Neural cell (in vitro differentiated cells): ENCODE results near the gene UBR2. TPM values are rescaled to one million over a fixed set of nuclear protein-coding genes. Genes with fewer than 3 reads are reported as not detected.

Source experiments
- H2AFZ ChIP-seq: fragments of 200-600, 300-800 bp; sonication (generic), shearing (Covaris generic); 2 replicates; pipeline ENCODE4 v1.6.0; 2014; ENCODE audit warnings: low read depth, mild to moderate bottlenecking, antibody characterized with exemption, low read length, moderate library complexity
- H3F3A ChIP-seq: fragments of 200-600 bp; shearing (Covaris generic); 2 replicates; pipeline ENCODE4 v1.6.1; 2016; ENCODE audit warnings: mild to moderate bottlenecking, moderate library complexity, mixed read lengths, antibody characterized with exemption, low read length; ENCODE audit not compliant: insufficient read depth, poor library complexity, severe bottlenecking
- H3K27ac ChIP-seq: fragments of 200-600, 300-800 bp; sonication (generic), shearing (Covaris generic); 2 replicates; pipeline ENCODE4 v1.5.1; 2014; ENCODE audit warnings: mild to moderate bottlenecking, low read length, moderate library complexity
- H3K27me3 ChIP-seq: fragments of 300-800, 200-600 bp; sonication (generic), shearing (Covaris generic); 2 replicates; pipeline ENCODE4 v1.6.0; 2014; ENCODE audit warnings: mild to moderate bottlenecking, low read depth, low read length, moderate library complexity; ENCODE audit not compliant: insufficient read depth
- H3K36me3 ChIP-seq: fragments of 300-800, 200-600 bp; sonication (generic), shearing (Covaris generic); 2 replicates; pipeline ENCODE4 v1.5.1; 2014; ENCODE audit warnings: mild to moderate bottlenecking, antibody characterized with exemption, low read length, moderate library complexity; ENCODE audit not compliant: insufficient read depth
- H3K4me2 ChIP-seq: fragments of 300-800, 200-600 bp; sonication (generic), shearing (Covaris generic); 2 replicates; pipeline ENCODE4 v1.6.0; 2014; ENCODE audit warnings: mild to moderate bottlenecking, low read length
- H3K4me3 ChIP-seq: fragments of 300-800, 200-600 bp; sonication (generic), shearing (Covaris generic); 2 replicates; pipeline ENCODE4 v1.5.1; 2014; ENCODE audit warnings: mild to moderate bottlenecking, low read length, moderate library complexity
- H3K79me2 ChIP-seq: fragments of 200-600 bp; shearing (Covaris generic); replicated peaks from 2 replicates; pipeline ENCODE4 v1.6.0; 2014; ENCODE audit warnings: mild to moderate bottlenecking, low read length, moderate library complexity; ENCODE audit not compliant: insufficient read depth
- H3K9ac ChIP-seq: fragments of 300-800, 200-600 bp; sonication (generic), shearing (Covaris generic); 2 replicates; pipeline ENCODE4 v1.6.1; 2016; ENCODE audit warnings: mild to moderate bottlenecking, low read length, mixed read lengths
- H3K9me2 ChIP-seq: fragments of 200-600 bp; shearing (Covaris generic); 2 replicates; pipeline ENCODE4 v1.6.1; 2016; ENCODE audit warnings: mild to moderate bottlenecking, low read length, mixed read lengths; ENCODE audit not compliant: insufficient read depth
- H3K9me3 ChIP-seq: fragments of 200-600, 300-800 bp; sonication (generic), shearing (Covaris generic); 2 replicates; pipeline ENCODE4 v1.6.1; 2016; ENCODE audit warnings: mild to moderate bottlenecking, mixed run types, low read length, moderate library complexity, mixed read lengths
- H4K20me1 ChIP-seq: fragments of 200-600 bp; shearing (Covaris generic); 2 replicates; pipeline ENCODE4 v1.6.1; 2016; ENCODE audit warnings: mild to moderate bottlenecking, mixed run types; ENCODE audit not compliant: insufficient read depth
- EP300 ChIP-seq: fragments of 450-650 bp; conservative IDR thresholded peaks from 2 replicates; pipeline ENCODE4 v1.6.1; 2014; ENCODE audit warnings: antibody characterized with exemption, mild to moderate bottlenecking, moderate library complexity; ENCODE audit not compliant: poor library complexity, severe bottlenecking
- EZH2 ChIP-seq: fragments of 200-600, 300-800 bp; shearing (Covaris generic), sonication (generic); IDR thresholded peaks from 2 replicates; pipeline ENCODE4 v1.6.1; 2014; ENCODE audit warnings: antibody characterized with exemption, low read length, borderline replicate concordance, mild to moderate bottlenecking; ENCODE audit not compliant: insufficient read depth, poor library complexity, severe bottlenecking
- MXI1 ChIP-seq: fragments of 450-650 bp; conservative IDR thresholded peaks from 2 replicates; pipeline ENCODE4 v1.6.1; 2014; ENCODE audit warnings: antibody characterized with exemption, mild to moderate bottlenecking; ENCODE audit not compliant: poor library complexity, severe bottlenecking
- POLR2AphosphoS5 ChIP-seq: IDR thresholded peaks from 2 replicates; pipeline ENCODE4 v1.6.1; 2012
- RAD21 ChIP-seq: fragments of 450-650 bp; conservative IDR thresholded peaks from 2 replicates; pipeline ENCODE4 v1.6.1; 2014; ENCODE audit warnings: antibody characterized with exemption, mild to moderate bottlenecking, moderate library complexity
- SMC3 ChIP-seq: fragments of 450-650 bp; conservative IDR thresholded peaks from 2 replicates; pipeline ENCODE4 v1.6.1; 2014; ENCODE audit warnings: antibody characterized with exemption, mild to moderate bottlenecking, moderate library complexity; ENCODE audit not compliant: poor library complexity
- TAF1 ChIP-seq: IDR thresholded peaks from 2 replicates; pipeline ENCODE4 v1.6.1; 2012; ENCODE audit warnings: low read depth
- polyA plus RNA-seq: library from polyadenylated mRNA; depleted of rRNA; stranded (reverse); fragments of >200 nt; gene quantifications from 2 replicates; pipeline ENCODE4 v1.2.3, GENCODE V29; 2014
- TF ChIP-seq, protein P1 (sequence below): fragments of 450-650 bp; IDR thresholded peaks from 2 replicates; pipeline ENCODE4 v1.5.1; 2014; ENCODE audit warnings: antibody characterized with exemption, mild to moderate bottlenecking, moderate library complexity; ENCODE audit not compliant: poor library complexity, severe bottlenecking
- TF ChIP-seq, protein P2 (sequence below): IDR thresholded peaks from 2 replicates; pipeline ENCODE4 v1.6.1; 2012; ENCODE audit warnings: borderline replicate concordance

The UBR2 gene
- polyA plus RNA-seq, 1 donor from 2014 or later = 24.4 TPM

DNA sequence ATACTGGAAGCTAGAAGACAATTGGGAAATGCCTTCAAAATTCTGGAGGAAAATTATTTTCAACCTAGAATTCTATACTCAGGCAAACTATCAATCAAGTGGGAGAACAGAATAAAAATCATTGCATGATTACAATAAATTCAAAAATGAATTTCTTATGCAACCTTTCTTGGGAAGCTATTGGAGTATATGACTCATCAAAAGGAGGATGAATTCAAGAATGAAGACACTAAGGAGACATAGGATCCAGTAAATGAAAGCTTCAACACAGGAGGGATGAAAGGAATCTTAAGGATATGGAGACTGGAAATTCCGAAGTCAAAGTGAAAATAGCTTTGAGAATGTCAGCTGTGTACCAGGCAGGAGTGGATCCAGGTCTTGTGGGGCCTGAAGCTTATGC is 12.6 kb upstream of the UBR2 start:
- Histone ChIP-seq H3K4me3 (no peak overlapping the region), H3K9ac (no peak overlapping the region), H2AFZ (no peak overlapping the region), H3K9me3 (no peaks in the 10 kb centered on the region), H3K36me3 (no peaks in the 10 kb centered on the region), H3K9me2 (no peaks in the 10 kb centered on the region), H3F3A (no peaks in the 10 kb centered on the region), H4K20me1 (no peaks in the 10 kb centered on the region), H3K79me2 (no peaks in the 10 kb centered on the region), H3K27ac (no peak overlapping the region), H3K27me3 (no peaks in the 10 kb centered on the region), H3K4me2 (no peak overlapping the region)
- no peak for TF ChIP-seq EZH2
- TF ChIP-seq TAF1 = no peak
- no peak for TF ChIP-seq MXI1
- no peak for TF ChIP-seq EP300
- TF ChIP-seq, protein P1, sequence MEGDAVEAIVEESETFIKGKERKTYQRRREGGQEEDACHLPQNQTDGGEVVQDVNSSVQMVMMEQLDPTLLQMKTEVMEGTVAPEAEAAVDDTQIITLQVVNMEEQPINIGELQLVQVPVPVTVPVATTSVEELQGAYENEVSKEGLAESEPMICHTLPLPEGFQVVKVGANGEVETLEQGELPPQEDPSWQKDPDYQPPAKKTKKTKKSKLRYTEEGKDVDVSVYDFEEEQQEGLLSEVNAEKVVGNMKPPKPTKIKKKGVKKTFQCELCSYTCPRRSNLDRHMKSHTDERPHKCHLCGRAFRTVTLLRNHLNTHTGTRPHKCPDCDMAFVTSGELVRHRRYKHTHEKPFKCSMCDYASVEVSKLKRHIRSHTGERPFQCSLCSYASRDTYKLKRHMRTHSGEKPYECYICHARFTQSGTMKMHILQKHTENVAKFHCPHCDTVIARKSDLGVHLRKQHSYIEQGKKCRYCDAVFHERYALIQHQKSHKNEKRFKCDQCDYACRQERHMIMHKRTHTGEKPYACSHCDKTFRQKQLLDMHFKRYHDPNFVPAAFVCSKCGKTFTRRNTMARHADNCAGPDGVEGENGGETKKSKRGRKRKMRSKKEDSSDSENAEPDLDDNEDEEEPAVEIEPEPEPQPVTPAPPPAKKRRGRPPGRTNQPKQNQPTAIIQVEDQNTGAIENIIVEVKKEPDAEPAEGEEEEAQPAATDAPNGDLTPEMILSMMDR = no peak
- no peak for TF ChIP-seq SMC3
- TF ChIP-seq POLR2AphosphoS5 = no peak
- no peak for TF ChIP-seq RAD21
- TF ChIP-seq, protein P2, sequence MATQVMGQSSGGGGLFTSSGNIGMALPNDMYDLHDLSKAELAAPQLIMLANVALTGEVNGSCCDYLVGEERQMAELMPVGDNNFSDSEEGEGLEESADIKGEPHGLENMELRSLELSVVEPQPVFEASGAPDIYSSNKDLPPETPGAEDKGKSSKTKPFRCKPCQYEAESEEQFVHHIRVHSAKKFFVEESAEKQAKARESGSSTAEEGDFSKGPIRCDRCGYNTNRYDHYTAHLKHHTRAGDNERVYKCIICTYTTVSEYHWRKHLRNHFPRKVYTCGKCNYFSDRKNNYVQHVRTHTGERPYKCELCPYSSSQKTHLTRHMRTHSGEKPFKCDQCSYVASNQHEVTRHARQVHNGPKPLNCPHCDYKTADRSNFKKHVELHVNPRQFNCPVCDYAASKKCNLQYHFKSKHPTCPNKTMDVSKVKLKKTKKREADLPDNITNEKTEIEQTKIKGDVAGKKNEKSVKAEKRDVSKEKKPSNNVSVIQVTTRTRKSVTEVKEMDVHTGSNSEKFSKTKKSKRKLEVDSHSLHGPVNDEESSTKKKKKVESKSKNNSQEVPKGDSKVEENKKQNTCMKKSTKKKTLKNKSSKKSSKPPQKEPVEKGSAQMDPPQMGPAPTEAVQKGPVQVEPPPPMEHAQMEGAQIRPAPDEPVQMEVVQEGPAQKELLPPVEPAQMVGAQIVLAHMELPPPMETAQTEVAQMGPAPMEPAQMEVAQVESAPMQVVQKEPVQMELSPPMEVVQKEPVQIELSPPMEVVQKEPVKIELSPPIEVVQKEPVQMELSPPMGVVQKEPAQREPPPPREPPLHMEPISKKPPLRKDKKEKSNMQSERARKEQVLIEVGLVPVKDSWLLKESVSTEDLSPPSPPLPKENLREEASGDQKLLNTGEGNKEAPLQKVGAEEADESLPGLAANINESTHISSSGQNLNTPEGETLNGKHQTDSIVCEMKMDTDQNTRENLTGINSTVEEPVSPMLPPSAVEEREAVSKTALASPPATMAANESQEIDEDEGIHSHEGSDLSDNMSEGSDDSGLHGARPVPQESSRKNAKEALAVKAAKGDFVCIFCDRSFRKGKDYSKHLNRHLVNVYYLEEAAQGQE = no peak

DNA sequence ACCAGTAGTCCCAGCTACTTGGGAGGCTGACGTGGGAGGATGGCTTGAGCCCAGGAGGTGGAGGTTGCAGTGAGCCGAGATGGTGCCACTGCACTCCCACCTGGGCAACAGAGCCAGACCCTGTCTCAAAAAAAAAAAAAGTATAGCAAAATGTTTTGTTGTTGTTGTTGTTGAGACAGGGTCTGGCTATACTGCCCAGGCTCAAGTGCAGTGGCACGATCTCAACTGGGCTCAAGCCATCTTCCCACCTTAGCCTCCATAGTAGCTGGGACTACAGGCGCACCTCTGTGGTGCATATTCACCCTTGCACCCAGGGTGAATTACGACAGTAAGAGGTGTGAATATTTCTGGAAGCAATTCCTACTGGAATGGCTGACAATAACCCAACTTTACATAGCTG is 11.4 kb upstream of the UBR2 start:
- Histone ChIP-seq H3K9me2 (no peaks in the 10 kb centered on the region), H3F3A (no peaks in the 10 kb centered on the region), H2AFZ (no peak overlapping the region), H4K20me1 (no peaks in the 10 kb centered on the region), H3K27me3 (no peaks in the 10 kb centered on the region), H3K4me3 (no peak overlapping the region), H3K9me3 (no peaks in the 10 kb centered on the region), H3K9ac (no peak overlapping the region), H3K36me3 (no peaks in the 10 kb centered on the region), H3K79me2 (no peaks in the 10 kb centered on the region), H3K27ac (no peak overlapping the region), H3K4me2 (no peak overlapping the region)
- TF ChIP-seq, protein P2 = no peak
- TF ChIP-seq RAD21 (no peak), SMC3 (no peak), POLR2AphosphoS5 (no peak), MXI1 (no peak), EZH2 (no peak)
